Nephron progenitor cell (in vitro differentiated cells): ENCODE results near the gene CMTR1.

ENCODE experiments used
- DNase-seq: peaks from one replicate; pipeline ENCODE4 v3.0.0; 2021
- H3K27ac Mint-ChIP-seq: 2 replicates; pipeline ENCODE4 v1.8.0; 2021; ENCODE audit warnings: mild to moderate bottlenecking, moderate library complexity, mixed read lengths
- H3K27me3 Mint-ChIP-seq: 2 replicates; pipeline ENCODE4 v1.8.0; 2021; ENCODE audit warnings: mild to moderate bottlenecking, low read depth, mixed read lengths; ENCODE audit not compliant: poor library complexity
- H3K36me3 Mint-ChIP-seq: 2 replicates; pipeline ENCODE4 v1.8.0; 2021; ENCODE audit warnings: low read depth, mixed read lengths
- H3K4me1 Mint-ChIP-seq: 2 replicates; pipeline ENCODE4 v1.8.0; 2021; ENCODE audit warnings: mixed read lengths
- H3K4me3 Mint-ChIP-seq: 2 replicates; pipeline ENCODE4 v1.8.0; 2021; ENCODE audit warnings: mild to moderate bottlenecking, moderate library complexity, mixed read lengths
- H3K9me3 Mint-ChIP-seq: 2 replicates; pipeline ENCODE4 v1.8.0; 2021; ENCODE audit warnings: mild to moderate bottlenecking, moderate library complexity, mixed read lengths
- CTCF ChIP-seq: fragments of 200-600 bp; sonication (generic); IDR thresholded peaks from 2 replicates; pipeline ENCODE4 v1.5.0; 2021; ENCODE audit warnings: antibody characterized with exemption

Gene CMTR1

DNA sequence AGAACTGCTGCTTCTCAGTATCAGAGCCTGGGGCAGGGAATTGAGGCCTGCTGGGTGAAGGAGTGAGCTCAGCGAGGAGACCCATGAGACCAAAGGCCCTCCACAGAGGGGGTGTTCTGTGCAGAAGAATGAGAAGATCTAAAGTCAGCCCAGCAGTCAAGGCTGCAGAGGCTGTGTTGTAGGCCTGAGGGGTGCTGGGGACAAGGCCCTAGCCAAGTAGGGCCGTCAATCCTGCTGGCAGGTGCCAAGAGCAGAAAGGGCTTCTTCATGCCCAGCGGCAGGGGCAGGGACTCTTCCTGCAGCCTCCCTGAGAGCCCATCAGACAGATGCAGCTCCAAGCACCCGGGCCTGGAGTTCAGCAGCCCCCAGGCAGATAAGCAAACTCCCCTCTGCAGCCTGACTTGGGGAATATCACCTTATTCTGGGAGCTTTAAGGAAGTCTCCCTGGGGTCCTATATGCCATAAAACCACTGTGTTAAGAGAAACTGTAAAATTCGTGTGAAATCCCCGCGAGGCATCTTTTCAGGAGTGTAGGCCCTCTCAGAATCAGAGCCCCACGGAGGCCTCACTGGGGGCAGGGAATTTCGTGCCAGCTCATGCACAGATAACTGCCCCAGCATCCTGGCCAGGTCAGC, 57.6 kb downstream of the CMTR1 start:
- peaks cover 53% of the 10 kb centered on the region for H3K27me3 Mint-ChIP-seq
- H3K36me3 Mint-ChIP-seq = peaks cover 10% of the 10 kb centered on the region
- no peak for TF ChIP-seq CTCF
- H3K4me3 Mint-ChIP-seq = no peak overlapping the region
- peaks cover 53% of the 10 kb centered on the region for H3K4me1 Mint-ChIP-seq
- H3K9me3 Mint-ChIP-seq = no peaks in the 10 kb centered on the region
- H3K27ac Mint-ChIP-seq = no peak overlapping the region
- DNase-seq = no peak

GRCh38 chr6:37491171-37491829, 58.3 kb downstream of the CMTR1 start:
- Mint-ChIP-seq H3K27me3 (peaks cover 47% of the 10 kb centered on the region), H3K4me1 (peaks cover 53% of the 10 kb centered on the region), H3K36me3 (peaks cover 10% of the 10 kb centered on the region), H3K27ac (no peak overlapping the region), H3K9me3 (no peaks in the 10 kb centered on the region), H3K4me3 (no peak overlapping the region)
- DNase-seq = no peak
- no peak for TF ChIP-seq CTCF

DNA sequence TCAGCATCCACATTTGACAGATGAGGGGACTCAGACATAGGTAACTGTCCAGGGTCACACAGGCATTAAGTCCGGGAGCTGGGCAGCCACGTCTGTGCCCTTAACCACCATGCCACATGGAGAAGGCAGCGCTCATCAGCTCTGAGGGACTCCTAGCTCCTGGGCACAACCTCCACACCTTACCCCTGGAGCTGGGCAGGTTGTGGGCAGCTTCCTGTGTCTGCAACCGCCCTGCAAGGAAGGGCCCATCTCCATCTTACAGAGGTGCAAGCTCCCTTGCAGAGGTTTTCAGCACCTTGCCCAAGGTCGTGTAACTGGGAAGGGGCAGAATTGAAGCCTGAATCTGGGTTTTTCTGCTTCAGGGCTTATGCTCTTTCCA, 58.8 kb downstream of the CMTR1 start:
- Mint-ChIP-seq H3K27me3 (peaks cover 47% of the 10 kb centered on the region), H3K27ac (no peak overlapping the region), H3K4me1 (peaks cover 53% of the 10 kb centered on the region), H3K9me3 (no peaks in the 10 kb centered on the region), H3K4me3 (no peak overlapping the region), H3K36me3 (peaks cover 10% of the 10 kb centered on the region)
- DNase-seq = no peak
- TF ChIP-seq CTCF = no peak

DNA sequence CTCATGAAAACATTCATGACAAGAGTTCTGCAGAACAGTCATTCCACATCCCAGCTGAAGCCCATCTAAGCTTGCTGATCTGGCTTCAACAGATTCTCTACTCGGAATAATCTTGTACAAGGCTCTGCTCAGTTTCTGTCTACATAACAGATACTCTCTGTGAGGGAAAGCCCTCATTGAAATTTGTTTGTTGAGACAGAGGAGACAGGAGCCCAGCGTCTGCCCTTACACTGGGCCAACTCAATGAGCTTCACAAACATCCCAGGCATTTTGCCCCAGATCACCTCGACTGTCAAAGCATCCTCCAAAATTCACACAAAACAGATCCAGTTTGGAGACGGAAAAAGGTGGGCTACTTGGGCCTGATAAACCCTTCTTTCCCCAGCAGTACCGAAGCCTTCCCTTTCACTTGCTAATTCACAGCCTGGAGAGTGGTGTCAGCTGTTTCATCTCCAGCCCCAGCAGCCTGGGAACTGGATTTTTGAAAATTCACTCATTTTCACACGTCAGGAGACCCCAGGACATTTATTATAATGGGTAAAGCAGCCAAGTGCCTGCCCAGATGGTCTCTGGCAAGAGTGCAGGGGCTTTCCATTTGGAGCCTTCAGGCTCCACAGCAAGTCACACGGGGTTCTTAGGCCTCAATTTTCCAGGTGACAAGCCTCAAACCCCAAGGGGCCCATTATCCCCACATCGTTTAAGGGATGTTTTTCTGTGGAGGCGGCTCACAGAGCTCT, 59.4 kb downstream of the CMTR1 start:
- H3K27ac Mint-ChIP-seq = no peak overlapping the region
- H3K4me1 Mint-ChIP-seq = peaks cover 48% of the 10 kb centered on the region

DNA sequence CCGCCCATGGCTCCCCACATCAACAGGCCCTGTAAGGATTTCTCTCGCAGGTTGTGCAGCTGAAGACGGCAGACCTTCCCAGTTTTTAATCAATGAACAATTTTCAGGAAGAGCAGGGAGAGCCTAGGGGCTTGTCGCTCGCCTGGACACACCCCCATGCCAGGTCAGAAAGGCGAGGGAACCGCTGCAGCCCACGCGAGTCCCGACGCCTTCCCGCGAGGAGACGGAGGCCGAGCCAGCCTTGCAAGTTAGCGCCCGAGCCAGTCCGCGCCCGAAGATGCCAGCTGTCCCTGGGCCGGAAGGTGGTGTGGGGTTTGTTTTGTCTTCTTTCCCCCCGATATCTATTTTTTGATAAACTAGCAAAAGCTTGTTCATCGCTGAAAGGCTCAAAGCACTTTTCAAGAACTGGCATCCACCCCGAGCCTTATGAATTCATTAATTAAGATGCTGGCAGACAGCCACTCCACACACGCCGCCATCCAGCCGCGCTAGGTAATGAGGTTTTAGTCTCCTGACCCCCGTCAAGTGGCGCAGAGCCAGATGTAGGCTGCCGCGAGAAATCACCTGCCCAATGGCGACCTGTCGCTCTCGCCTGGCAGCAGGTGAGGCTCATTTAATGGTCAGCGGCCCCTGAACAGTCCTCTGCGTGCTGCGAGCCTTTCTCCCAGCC, 60.1 kb downstream of the CMTR1 start:
- H3K4me3 Mint-ChIP-seq = no peak overlapping the region
- H3K27me3 Mint-ChIP-seq = peaks cover 40% of the 10 kb centered on the region
- no peak for TF ChIP-seq CTCF
- H3K9me3 Mint-ChIP-seq = no peaks in the 10 kb centered on the region
- peaks cover 43% of the 10 kb centered on the region for H3K4me1 Mint-ChIP-seq
- no peak for DNase-seq
- H3K27ac Mint-ChIP-seq = no peak overlapping the region
- peaks cover 6% of the 10 kb centered on the region for H3K36me3 Mint-ChIP-seq

More for the DNA sequence above, 59.4 kb downstream of the CMTR1 start:
- peaks cover 47% of the 10 kb centered on the region for H3K27me3 Mint-ChIP-seq
- H3K36me3 Mint-ChIP-seq = peaks cover 10% of the 10 kb centered on the region
- TF ChIP-seq CTCF = no peak
- H3K4me3 Mint-ChIP-seq = no peak overlapping the region
- no peaks in the 10 kb centered on the region for H3K9me3 Mint-ChIP-seq
- no peak for DNase-seq
